ENCODE data around the gene CYP19A1.

- no peak for TF ChIP-seq EZH2 (IDR thresholded peaks at IDR 0.05; ENCODE audit: borderline replicate concordance, low read length)
- TF ChIP-seq, protein P1, sequence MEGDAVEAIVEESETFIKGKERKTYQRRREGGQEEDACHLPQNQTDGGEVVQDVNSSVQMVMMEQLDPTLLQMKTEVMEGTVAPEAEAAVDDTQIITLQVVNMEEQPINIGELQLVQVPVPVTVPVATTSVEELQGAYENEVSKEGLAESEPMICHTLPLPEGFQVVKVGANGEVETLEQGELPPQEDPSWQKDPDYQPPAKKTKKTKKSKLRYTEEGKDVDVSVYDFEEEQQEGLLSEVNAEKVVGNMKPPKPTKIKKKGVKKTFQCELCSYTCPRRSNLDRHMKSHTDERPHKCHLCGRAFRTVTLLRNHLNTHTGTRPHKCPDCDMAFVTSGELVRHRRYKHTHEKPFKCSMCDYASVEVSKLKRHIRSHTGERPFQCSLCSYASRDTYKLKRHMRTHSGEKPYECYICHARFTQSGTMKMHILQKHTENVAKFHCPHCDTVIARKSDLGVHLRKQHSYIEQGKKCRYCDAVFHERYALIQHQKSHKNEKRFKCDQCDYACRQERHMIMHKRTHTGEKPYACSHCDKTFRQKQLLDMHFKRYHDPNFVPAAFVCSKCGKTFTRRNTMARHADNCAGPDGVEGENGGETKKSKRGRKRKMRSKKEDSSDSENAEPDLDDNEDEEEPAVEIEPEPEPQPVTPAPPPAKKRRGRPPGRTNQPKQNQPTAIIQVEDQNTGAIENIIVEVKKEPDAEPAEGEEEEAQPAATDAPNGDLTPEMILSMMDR (IDR thresholded peaks at IDR 0.05; ENCODE audit: low read length) = no peak
These were observed 177.9 kb downstream of the CYP19A1 start for GRCh38 chr15:51160484-51160883.

Data from OCI-LY1 (cell line).